GM19193 (cell line): ENCODE measurements around the gene CTU2.

ENCODE experiments used
- POLR2A ChIP-seq: IDR thresholded peaks from 4 replicates; pipeline ENCODE4 v1.6.1; 2011; ENCODE audit not compliant: insufficient read depth, insufficient read length; ENCODE audit errors: extremely low read depth

The CTU2 gene

DNA sequence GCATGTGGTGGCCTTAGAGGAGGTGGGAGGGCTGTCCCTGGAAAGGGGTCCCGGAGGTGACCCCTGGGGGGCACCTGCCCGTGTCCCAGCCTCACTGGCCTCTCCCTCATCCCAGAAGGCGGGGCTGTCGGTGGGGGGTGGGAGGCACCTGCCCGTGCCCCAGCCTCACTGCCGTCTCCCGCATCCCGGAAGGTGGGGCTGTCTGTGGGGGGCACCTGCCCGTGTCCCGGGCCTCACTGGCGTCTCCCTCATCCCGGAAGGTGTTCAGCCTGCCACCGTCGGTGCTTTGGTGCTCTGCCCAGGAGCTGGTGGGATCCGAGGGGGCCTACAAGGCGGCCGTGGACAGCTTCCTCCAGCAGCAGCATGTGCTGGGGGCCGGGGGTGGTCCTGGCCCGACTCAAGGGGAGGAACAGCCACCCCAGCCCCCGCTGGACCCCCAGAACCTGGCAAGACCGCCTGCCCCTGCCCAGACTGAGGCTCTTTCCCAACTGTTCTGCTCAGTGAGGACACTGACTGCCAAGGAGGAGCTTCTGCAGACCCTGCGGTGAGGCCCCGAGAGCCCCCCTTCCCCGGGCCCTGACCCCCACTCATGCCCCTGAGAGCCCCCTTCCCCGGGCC, 6.2 kb downstream of the CTU2 start:
- no peak for TF ChIP-seq POLR2A

DNA sequence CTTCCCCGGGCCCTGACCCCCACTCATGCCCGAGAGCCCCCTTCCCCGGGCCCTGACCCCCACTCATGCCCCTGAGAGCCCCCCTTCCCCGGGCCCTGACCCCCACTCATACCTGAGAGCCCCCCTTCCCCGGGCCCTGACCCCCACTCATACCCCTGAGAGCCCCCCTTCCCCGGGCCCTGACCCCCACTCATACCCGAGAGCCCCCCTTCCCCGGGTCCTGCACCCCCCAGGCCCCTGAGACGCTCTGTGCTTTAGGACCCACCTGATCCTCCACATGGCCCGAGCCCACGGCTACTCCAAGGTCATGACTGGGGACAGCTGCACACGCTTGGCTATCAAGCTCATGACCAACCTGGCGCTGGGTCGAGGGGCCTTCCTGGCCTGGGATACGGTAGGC, 6.8 kb downstream of the CTU2 start:
- TF ChIP-seq POLR2A: no peak

GRCh38 chr16:88713568-88714419, 7.5 kb downstream of the CTU2 start:
- TF ChIP-seq POLR2A: no peak

DNA sequence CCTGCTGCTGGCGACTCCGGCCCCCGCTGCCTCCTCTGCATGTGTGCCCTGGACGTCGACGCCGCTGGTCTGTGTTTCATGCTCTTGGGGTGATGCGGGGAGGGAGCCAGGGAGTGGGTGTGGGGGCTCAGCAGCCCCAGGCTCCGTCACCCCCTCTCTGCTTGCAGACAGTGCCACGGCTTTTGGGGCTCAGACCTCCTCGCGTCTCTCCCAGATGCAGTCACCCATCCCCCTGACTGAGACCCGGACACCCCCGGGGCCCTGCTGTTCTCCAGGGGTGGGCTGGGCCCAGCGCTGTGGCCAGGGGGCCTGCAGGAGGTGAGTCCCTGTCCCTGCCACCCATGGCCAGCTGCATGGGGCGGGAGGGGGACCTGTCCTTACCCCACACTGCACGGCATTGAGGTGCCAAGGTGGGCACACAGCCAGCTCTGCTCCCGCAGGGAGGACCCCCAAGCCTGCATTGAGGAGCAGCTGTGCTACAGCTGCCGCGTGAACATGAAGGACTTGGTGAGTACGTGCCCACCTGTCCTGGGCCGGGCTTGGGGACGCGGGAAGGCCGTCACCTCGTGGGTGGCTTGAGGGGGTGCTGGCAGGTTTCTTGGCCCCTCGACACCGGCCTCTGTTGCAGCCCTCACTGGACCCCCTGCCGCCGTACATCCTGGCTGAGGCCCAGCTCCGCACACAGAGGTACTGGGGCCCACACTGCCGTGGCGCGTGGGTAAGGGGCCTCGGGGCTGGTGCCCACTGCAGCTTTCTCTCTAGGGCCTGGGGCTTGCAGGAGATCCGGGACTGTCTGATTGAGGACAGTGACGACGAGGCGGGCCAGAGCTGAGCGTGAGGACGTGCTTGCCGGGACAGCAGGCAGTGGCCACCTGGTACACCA, 8.4 kb downstream of the CTU2 start:
- no peak for TF ChIP-seq POLR2A

DNA sequence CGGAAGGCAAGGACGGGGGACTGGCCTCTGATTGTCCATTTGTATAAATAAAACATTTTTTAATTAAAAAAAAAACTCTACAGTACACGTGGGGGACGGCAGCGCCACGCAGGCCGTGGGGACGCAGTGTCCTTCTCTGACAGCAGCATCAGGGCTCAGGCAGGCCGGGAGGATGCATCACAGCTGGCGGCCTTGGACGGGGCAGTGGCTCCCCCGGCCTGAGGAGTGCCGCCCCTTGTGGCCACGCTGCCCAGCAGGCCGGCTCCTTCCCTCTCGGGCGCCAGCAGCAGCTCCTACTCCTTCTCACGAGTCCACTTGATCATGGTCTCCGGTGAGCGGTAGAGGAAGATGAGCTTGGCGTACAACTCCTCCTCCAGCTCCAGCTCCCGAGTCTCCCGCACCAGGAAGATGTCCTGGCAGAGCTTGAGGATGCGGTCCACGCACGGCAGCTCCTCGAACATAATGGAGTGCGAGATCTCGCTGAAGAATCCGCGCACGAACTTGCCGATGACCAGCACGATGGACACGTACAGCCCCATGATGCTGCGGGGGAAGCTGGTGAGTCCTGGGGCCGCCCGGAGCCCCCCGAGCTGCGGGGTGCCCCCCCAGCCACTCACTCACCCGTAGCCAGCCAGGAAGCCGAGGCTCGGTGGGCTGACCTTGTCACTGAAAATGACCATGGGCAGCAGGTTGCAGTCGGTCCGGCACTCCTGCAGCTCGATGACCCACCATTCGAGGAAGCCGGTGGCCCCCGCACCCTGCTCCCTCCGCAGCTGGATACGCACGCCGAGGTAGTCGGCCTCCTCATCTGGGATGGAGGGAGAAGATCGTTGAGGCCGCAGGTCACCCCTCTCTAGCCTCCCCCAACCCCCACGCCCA, 9.2 kb downstream of the CTU2 start:
- TF ChIP-seq POLR2A: no peak

- no peak for TF ChIP-seq POLR2A
These were observed 9.9 kb downstream of the CTU2 start for GRCh38 chr16:88716201-88716600.

DNA sequence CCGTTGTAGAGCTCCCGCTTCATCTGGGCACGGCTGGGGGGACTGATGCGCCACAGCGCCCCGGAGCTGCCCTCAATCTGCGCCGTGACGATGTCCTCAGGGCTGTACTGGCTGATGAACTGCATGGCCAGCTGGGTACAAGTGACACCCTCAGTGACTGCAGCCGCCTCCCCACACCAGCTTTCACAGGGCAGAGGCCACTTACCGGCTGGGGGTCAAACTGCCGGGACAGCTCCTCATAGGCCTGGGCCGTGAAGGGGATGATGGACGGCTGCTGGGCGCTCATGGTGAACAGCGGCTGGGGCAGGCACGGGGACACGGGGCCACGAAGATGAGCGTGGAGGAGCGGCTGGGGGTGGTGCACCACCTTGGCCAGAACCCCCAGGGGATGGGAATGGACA, 10.3 kb downstream of the CTU2 start:
- TF ChIP-seq POLR2A: no peak

DNA sequence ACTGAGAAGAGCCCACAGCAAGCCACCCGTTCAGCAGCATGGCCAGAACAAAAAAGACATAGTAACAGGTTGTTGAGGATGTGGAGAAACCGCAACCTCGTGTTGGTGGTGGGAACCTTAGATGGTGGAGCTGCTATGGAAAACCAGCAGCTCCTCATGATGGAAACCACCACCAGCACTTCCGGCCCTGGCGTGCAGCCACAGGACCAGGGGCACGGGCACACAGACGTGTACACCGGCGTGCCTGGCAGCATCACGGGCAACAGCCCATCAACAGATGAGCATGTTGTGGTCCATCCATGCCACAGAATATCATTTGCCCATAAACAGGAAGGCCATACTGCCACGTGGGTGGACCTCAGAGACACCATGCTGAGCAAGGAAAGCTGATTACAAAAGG, 11.9 kb downstream of the CTU2 start:
- TF ChIP-seq POLR2A: no peak

- TF ChIP-seq POLR2A: no peak
These were observed 13.1 kb downstream of the CTU2 start for GRCh38 chr16:88719267-88719932.

DNA sequence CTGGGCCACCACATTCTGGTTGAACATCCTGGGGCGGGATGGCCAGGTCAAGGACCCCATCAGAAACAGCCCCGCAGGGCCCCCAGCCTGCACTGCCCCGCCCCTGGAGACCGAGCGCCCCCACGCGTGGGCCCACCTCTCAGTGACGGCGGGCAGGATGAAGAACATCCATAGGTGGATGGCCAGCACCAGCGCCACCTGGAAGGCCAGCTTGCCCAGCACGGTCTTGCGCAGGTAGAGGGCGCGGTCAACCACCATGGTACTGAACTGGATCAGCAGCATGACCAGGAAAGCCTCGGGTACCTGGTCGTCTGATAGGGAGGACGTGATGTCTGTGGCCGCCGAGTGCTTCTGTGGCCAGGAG, 13.6 kb downstream of the CTU2 start:
- TF ChIP-seq POLR2A: no peak

GRCh38 chr16:88720396-88720970, 14.2 kb downstream of the CTU2 start:
- no peak for TF ChIP-seq POLR2A

GRCh38 chr16:88721236-88721635, 14.9 kb downstream of the CTU2 start:
- TF ChIP-seq POLR2A: no peak
